GM12878 (cell line): Measurements from ENCODE around the gene FICD. TPM values are rescaled to one million over a fixed set of nuclear protein-coding genes. Genes with fewer than 3 reads are reported as not detected.

Experiments used
- ATAC-seq: fragments of 200-7000 bp; cut with Tn5 transposase; 3 replicates; pipeline ENCODE4 v1.9.1; 2020; ENCODE audit warnings: mild to moderate bottlenecking, moderate library complexity
- BruUV-seq: library from RNA; stranded (reverse); fragments of 400-500 nt; replicated peaks from 2 replicates; lab custom pipeline; 2021; lab: Mats Ljungman, UMichigan
- CTCF ChIA-PET: fragments of 300-600 bp; sonication (Branson Sonifier 250); formaldehyde crosslinking; extraction: SDS; loops from one replicate; lab custom pipeline; 2021; ENCODE audit warnings: inconsistent platforms; lab: Yijun Ruan, JAX
- POLR2A ChIA-PET: fragments of 350-600 bp; formaldehyde crosslinking; extraction: SDS; loops from one replicate; lab custom pipeline; 2021; ENCODE audit warnings: inconsistent platforms; lab: Charles Lee
- RAD21 ChIA-PET: fragments of 300-600 bp; sonication (Branson Sonifier 250); formaldehyde crosslinking; loops from one replicate; lab custom pipeline; 2023; ENCODE audit warnings: antibody characterized with exemption; ENCODE audit not compliant: unreplicated experiment; lab: Charles Lee
- SMC1A ChIA-PET: fragments of 300-600 bp; sonication (Branson Sonifier 250); formaldehyde crosslinking; loops from one replicate; lab custom pipeline; 2023; ENCODE audit not compliant: unreplicated experiment, uncharacterized antibody; lab: Charles Lee
- DNase-seq: peaks from one replicate; pipeline ENCODE4 v3.0.0-alpha.2; 2011; ENCODE audit warnings: low read depth, low spot score
- FAIRE-seq: peaks from 3 replicates; lab custom pipeline; 2011; peaks lifted over from hg19 to GRCh38; lab: Jason Lieb, UNC
- H2AFZ ChIP-seq: 2 replicates; pipeline ENCODE4 v1.6.0; 2011; ENCODE audit warnings: low read depth, low read length, control low read depth; ENCODE audit not compliant: control insufficient read depth
- H3K27ac ChIP-seq: 2 replicates; pipeline ENCODE4 v1.5.1; 2011; ENCODE audit warnings: control low read depth; ENCODE audit not compliant: control insufficient read depth, insufficient read depth
- H3K27me3 ChIP-seq, 2 experiments: replicated peaks in 1 of 2; 2 replicates each; pipeline versions ENCODE4 v1.6.0 to v1.6.1; 2011; ENCODE audit warnings: low read length in 1 of 2; ENCODE audit not compliant: control insufficient read depth in 2 of 2, insufficient read depth in 2 of 2
- H3K36me3 ChIP-seq, 2 experiments: 2 replicates each; pipeline ENCODE4 v1.5.1; 2011; ENCODE audit warnings: low read length in 1 of 2; ENCODE audit not compliant: control insufficient read depth in 2 of 2, insufficient read depth in 2 of 2
- H3K4me1 ChIP-seq: 2 replicates; pipeline ENCODE4 v1.6.1; 2011; ENCODE audit warnings: mild to moderate bottlenecking, low read length, moderate library complexity, mixed read lengths; ENCODE audit not compliant: control insufficient read depth, insufficient read depth
- H3K4me2 ChIP-seq: 2 replicates; pipeline ENCODE4 v1.6.0; 2011; ENCODE audit warnings: control low read depth; ENCODE audit not compliant: control insufficient read depth, insufficient read depth
- H3K4me3 ChIP-seq: fragments of 200-600 bp; sonication (generic); 2 replicates; pipeline ENCODE4 v1.5.1; 2016
- H3K79me2 ChIP-seq: 2 replicates; pipeline ENCODE4 v1.6.0; 2011; ENCODE audit warnings: low read length; ENCODE audit not compliant: control insufficient read depth, insufficient read depth
- H3K9ac ChIP-seq: 2 replicates; pipeline ENCODE4 v1.8.0; 2011; ENCODE audit warnings: low read length, control low read depth, mixed read lengths; ENCODE audit not compliant: control insufficient read depth, insufficient read depth
- H3K9me3 ChIP-seq: replicated peaks from 3 replicates; pipeline ENCODE4 v1.5.1; 2011; ENCODE audit warnings: mild to moderate bottlenecking, low read length; ENCODE audit not compliant: control insufficient read depth, insufficient read depth
- H4K20me1 ChIP-seq: 2 replicates; pipeline ENCODE4 v1.6.0; 2011; ENCODE audit not compliant: control insufficient read depth, insufficient read depth
- CHD1 ChIP-seq: IDR thresholded peaks from 2 replicates; pipeline ENCODE4 v1.6.1; 2012; ENCODE audit warnings: low read depth, low read length, improper control_type of control experiment
- DPF2 ChIP-seq: fragments of 450-650 bp; IDR thresholded peaks from 2 replicates; pipeline ENCODE4 v1.6.1; 2017; ENCODE audit warnings: mild to moderate bottlenecking
- FOXK2 ChIP-seq: fragments of 450-650 bp; IDR thresholded peaks from 2 replicates; pipeline ENCODE4 v1.6.1; 2017; ENCODE audit warnings: mild to moderate bottlenecking, moderate library complexity
- HDAC2 ChIP-seq: fragments of 200-600 bp; sonication (generic); IDR thresholded peaks from 2 replicates; pipeline ENCODE4 v1.6.1; 2017
- HDGF ChIP-seq: fragments of 450-650 bp; IDR thresholded peaks from 2 replicates; pipeline ENCODE4 v1.6.1; 2016; ENCODE audit warnings: antibody characterized with exemption
- KDM1A ChIP-seq: fragments of 200-600 bp; sonication (generic); IDR thresholded peaks from 2 replicates; pipeline ENCODE4 v1.6.1; 2016; ENCODE audit warnings: borderline replicate concordance
- MTA2 ChIP-seq: fragments of 450-650 bp; IDR thresholded peaks from 2 replicates; pipeline ENCODE4 v1.6.1; 2016; ENCODE audit warnings: low read depth, mild to moderate bottlenecking, moderate library complexity
- RBBP5 ChIP-seq: fragments of 200-600 bp; sonication (generic); conservative IDR thresholded peaks from 2 replicates; pipeline ENCODE4 v1.6.1; 2016
- SP1 ChIP-seq: IDR thresholded peaks from one replicate; pipeline ENCODE4 v1.6.1; 2011; ENCODE audit warnings: low read depth, low read length
- ZBED1 ChIP-seq: IDR thresholded peaks from 2 replicates; pipeline ENCODE4 v1.6.1; 2016; ENCODE audit warnings: borderline replicate concordance
- WGBS: methylation state at CpG from one replicate; pipeline ENCODE4 v1.1.6; 2016; ENCODE audit warnings: low lambda C conversion rate; ENCODE audit not compliant: insufficient replicate concordance, insufficient coverage; ENCODE audit errors: missing lambda C conversion rate; 5-methylcytosine and 5-hydroxymethylcytosine counted together
- in situ Hi-C: fragments of 300-500 bp; cut with MboI; formaldehyde crosslinking; loops from 9 replicates; pipeline ENCODE4 v1.14.3; 2018; ENCODE audit warnings: mixed read lengths
- intact Hi-C: fragments of 100-400 bp; cut with micrococcal nuclease; formaldehyde crosslinking; loops from one replicate; pipeline ENCODE4 v1.14.2; 2022; ENCODE audit not compliant: unreplicated experiment
- polyA plus RNA-seq, 11 experiments: library from polyadenylated mRNA; depleted of rRNA in 4 of 11; unstranded in 6 of 11; stranded (reverse) in 5 of 11; fragments of >200 nt; fragmentation: Nextera tagmentation in 4 of 11; fragmentation: Illumina TruSeq in 1 of 11; extraction: Ambion mirVana in 4 of 11; extraction: Trizol in 1 of 11; gene quantifications; 1 replicate in 1 of 11; 2 replicates in 10 of 11; pipeline versions ENCODE4 v1.2.1 to v1.2.3, GENCODE V29; 2011 to 2016; ENCODE audit warnings: inconsistent platforms in 2 of 11, missing spikeins in 2 of 11, low read depth in 1 of 11
- total RNA-seq, 4 experiments: library from RNA; depleted of rRNA in 3 of 4; stranded (reverse); fragments of >200 nt in 3 of 4; fragmentation: Illumina TruSeq in 1 of 4; extraction: Trizol in 1 of 4; gene quantifications; 2 replicates each; pipeline versions ENCODE4 v1.2.1 to v1.2.3, GENCODE V29; 2013 to 2021
- TF ChIP-seq, protein P1 (sequence below): fragments of 450-650 bp; IDR thresholded peaks from 2 replicates; pipeline ENCODE4 v1.6.1; 2017; ENCODE audit warnings: low read depth, mild to moderate bottlenecking, moderate library complexity
- TF ChIP-seq, protein P2 (sequence below): IDR thresholded peaks from 2 replicates; pipeline ENCODE4 v1.6.1; 2012; ENCODE audit warnings: low read depth, low read length, improper control_type of control experiment
- TF ChIP-seq, protein P3 (sequence below): fragments of 450-650 bp; IDR thresholded peaks from 2 replicates; pipeline ENCODE4 v1.6.1; 2016; ENCODE audit warnings: mild to moderate bottlenecking
- TF ChIP-seq, protein P4 (sequence below): IDR thresholded peaks from 2 replicates; pipeline ENCODE4 v1.6.1; 2011; ENCODE audit warnings: borderline replicate concordance, low read depth, mild to moderate bottlenecking, moderate library complexity, low read length; ENCODE audit not compliant: insufficient read depth, poor library complexity, severe bottlenecking
- TF ChIP-seq, protein P5 (sequence below), 3 experiments: IDR thresholded peaks in 2 of 3; conservative IDR thresholded peaks in 1 of 3; 2 replicates each; pipeline ENCODE4 v1.5.1; 2011; ENCODE audit warnings: low read depth in 3 of 3, low read length in 3 of 3, mild to moderate bottlenecking in 3 of 3, control low read depth in 2 of 3, moderate library complexity in 2 of 3, inconsistent platforms in 1 of 3, mixed read lengths in 1 of 3; ENCODE audit not compliant: control insufficient read depth in 2 of 3, insufficient read depth in 1 of 3; ENCODE audit errors: extremely low read depth in 1 of 3

The FICD gene
- total and polyA plus RNA-seq, 10 of the 15 experiments (the other 5 are each of a cell fraction or from before 2014, with no cell fraction given) = 1.1 to 9.4 (median 4.3) TPM

DNA sequence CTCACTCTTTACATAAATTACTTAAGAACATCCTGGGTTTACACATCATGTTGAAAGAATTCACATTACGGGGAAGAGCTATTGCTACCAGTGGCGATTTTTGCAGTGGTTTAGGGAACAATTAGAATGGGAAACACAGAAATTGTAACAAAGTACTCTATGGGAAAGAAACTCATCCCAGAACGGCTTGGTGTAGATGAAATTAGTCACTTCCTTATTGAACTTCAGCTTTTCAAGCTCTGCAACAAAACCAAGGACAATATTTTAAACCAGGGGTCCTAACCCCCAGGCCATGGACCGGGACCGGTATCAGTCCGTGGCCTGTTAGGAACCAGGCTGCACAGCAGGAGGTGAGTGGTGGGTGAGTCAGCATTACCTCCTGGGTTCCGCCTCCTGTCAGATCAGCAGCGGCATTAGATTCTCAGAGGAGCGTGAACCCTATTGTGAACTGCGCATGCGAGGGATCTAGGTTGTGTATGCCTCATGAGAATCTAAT, 32.3 kb upstream of the FICD start (continued):
- no peak for TF ChIP-seq KDM1A

DNA sequence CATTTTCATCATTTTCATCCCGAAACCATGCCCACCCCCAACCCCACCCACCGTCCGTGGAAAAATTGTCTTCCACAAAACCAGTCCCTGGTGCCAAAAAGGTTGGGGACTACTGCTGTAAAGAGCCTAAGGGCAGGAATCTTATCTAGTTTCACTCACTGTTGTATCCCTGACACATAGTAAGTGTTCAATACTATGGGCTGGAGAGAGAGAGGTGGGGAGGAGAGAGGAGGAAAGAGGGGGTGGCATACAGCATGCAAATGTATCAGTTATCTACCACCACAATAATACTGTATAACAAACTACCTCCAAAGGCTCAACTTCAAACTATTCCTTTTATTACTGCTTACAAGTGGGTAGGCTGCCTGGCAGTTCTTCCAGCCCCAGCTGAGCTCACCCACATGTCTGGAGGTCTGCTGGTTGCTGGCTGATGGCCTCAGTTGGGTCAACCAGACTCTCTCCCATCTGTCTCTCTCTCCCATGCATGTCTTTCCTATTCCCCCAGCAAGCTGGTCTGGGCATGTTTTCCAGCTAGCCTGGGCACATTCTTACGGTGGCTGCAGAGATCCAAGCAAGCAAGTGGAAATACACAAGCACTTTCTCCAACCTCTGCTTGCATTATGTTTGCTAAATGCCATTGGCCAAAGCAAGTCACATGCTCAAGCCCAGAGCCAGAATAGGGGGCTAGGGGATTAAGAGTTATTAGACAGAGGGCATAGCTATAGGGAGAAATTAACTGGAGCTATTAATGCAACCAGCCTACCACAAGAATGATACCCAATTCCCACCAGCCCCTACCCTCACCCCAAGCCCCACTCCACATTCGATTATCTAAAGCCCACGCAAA, 31.6 kb upstream of the FICD start:
- Histone ChIP-seq H3K27ac (no peak overlapping the region), H3K36me3 (no peaks in the 10 kb centered on the region), H2AFZ (no peak overlapping the region), H3K27me3 (no peaks in the 10 kb centered on the region), H3K9ac (no peak overlapping the region), H3K4me1 (no peaks in the 10 kb centered on the region), H3K4me2 (no peak overlapping the region), H3K9me3 (no peaks in the 10 kb centered on the region; the same call in 2 of the 3 replicates), H3K79me2 (no peaks in the 10 kb centered on the region), H3K4me3 (no peak overlapping the region), H4K20me1 (no peaks in the 10 kb centered on the region)
- ChIA-PET POLR2A (no interaction called here), SMC1A (no interaction called here), RAD21 (no interaction called here), CTCF (interaction anchor here (0.6 to 1.4 kb wide), 5 partner anchors 9 to 493 kb away, joined by 3 to 5 read pairs (median 3); no protein-coding TSS in a partner anchor)
- BruUV-seq = no TSS peak
- in situ Hi-C loops = no loop called here
- 29% methylated on average over 6 of the region's 6 CpGs for WGBS
- no peak for ATAC-seq
- intact Hi-C loops = no loop called here
- FAIRE-seq = no peak
- DNase-seq = no peak
- no peak for TF ChIP-seq RBBP5
- TF ChIP-seq MTA2 = no peak
- TF ChIP-seq SP1 = no peak
- TF ChIP-seq, protein P1, sequence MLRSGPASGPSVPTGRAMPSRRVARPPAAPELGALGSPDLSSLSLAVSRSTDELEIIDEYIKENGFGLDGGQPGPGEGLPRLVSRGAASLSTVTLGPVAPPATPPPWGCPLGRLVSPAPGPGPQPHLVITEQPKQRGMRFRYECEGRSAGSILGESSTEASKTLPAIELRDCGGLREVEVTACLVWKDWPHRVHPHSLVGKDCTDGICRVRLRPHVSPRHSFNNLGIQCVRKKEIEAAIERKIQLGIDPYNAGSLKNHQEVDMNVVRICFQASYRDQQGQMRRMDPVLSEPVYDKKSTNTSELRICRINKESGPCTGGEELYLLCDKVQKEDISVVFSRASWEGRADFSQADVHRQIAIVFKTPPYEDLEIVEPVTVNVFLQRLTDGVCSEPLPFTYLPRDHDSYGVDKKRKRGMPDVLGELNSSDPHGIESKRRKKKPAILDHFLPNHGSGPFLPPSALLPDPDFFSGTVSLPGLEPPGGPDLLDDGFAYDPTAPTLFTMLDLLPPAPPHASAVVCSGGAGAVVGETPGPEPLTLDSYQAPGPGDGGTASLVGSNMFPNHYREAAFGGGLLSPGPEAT = no peak
- TF ChIP-seq, protein P2, sequence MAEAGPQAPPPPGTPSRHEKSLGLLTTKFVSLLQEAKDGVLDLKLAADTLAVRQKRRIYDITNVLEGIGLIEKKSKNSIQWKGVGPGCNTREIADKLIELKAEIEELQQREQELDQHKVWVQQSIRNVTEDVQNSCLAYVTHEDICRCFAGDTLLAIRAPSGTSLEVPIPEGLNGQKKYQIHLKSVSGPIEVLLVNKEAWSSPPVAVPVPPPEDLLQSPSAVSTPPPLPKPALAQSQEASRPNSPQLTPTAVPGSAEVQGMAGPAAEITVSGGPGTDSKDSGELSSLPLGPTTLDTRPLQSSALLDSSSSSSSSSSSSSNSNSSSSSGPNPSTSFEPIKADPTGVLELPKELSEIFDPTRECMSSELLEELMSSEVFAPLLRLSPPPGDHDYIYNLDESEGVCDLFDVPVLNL = no peak
- TF ChIP-seq, protein P3, sequence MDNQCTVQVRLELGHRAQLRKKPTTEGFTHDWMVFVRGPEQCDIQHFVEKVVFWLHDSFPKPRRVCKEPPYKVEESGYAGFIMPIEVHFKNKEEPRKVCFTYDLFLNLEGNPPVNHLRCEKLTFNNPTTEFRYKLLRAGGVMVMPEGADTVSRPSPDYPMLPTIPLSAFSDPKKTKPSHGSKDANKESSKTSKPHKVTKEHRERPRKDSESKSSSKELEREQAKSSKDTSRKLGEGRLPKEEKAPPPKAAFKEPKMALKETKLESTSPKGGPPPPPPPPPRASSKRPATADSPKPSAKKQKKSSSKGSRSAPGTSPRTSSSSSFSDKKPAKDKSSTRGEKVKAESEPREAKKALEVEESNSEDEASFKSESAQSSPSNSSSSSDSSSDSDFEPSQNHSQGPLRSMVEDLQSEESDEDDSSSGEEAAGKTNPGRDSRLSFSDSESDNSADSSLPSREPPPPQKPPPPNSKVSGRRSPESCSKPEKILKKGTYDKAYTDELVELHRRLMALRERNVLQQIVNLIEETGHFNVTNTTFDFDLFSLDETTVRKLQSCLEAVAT = no peak
- TF ChIP-seq, protein P4, sequence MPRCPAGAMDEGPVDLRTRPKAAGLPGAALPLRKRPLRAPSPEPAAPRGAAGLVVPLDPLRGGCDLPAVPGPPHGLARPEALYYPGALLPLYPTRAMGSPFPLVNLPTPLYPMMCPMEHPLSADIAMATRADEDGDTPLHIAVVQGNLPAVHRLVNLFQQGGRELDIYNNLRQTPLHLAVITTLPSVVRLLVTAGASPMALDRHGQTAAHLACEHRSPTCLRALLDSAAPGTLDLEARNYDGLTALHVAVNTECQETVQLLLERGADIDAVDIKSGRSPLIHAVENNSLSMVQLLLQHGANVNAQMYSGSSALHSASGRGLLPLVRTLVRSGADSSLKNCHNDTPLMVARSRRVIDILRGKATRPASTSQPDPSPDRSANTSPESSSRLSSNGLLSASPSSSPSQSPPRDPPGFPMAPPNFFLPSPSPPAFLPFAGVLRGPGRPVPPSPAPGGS = no peak
- no peak for TF ChIP-seq FOXK2
- TF ChIP-seq, protein P5, sequence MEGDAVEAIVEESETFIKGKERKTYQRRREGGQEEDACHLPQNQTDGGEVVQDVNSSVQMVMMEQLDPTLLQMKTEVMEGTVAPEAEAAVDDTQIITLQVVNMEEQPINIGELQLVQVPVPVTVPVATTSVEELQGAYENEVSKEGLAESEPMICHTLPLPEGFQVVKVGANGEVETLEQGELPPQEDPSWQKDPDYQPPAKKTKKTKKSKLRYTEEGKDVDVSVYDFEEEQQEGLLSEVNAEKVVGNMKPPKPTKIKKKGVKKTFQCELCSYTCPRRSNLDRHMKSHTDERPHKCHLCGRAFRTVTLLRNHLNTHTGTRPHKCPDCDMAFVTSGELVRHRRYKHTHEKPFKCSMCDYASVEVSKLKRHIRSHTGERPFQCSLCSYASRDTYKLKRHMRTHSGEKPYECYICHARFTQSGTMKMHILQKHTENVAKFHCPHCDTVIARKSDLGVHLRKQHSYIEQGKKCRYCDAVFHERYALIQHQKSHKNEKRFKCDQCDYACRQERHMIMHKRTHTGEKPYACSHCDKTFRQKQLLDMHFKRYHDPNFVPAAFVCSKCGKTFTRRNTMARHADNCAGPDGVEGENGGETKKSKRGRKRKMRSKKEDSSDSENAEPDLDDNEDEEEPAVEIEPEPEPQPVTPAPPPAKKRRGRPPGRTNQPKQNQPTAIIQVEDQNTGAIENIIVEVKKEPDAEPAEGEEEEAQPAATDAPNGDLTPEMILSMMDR (IDR thresholded peaks at IDR 0.05 in 2 of 3, conservative IDR thresholded peaks at IDR 0.05 in 1 of 3; ENCODE audit: control insufficient read depth in 2 of 3, extremely low read depth in 1 of 3, insufficient read depth in 1 of 3, low read depth in 3 of 3, low read length in 3 of 3) = no peak
- no peak for TF ChIP-seq CHD1
- TF ChIP-seq HDGF = no peak
- TF ChIP-seq HDAC2 = no peak
- no peak for TF ChIP-seq ZBED1
- TF ChIP-seq DPF2 = no peak
